Psoas muscle (tissue), 8 donors: ENCODE data around the gene TAF3. TPM values are rescaled to one million over a fixed set of nuclear protein-coding genes. Genes with fewer than 3 reads are reported as not detected.

ENCODE experiments used
- ATAC-seq, 4 donors: fragments of 200-7000 bp; cut with Tn5 transposase; one replicate each; pipeline ENCODE4 v1.9.1; 2020; ENCODE audit warnings: moderate library complexity in 3 of 4, mild to moderate bottlenecking in 2 of 4
- DNase-seq, 2 donors: peaks; one replicate each; pipeline ENCODE4 v3.0.0-alpha.2; 2020
- H3K27ac ChIP-seq: fragments of 200-600 bp; one replicate; pipeline ENCODE4 v1.8.0; 2022
- H3K27me3 ChIP-seq, 3 donors: fragments of 200-600 bp in 1 of 3; one replicate each; pipeline versions ENCODE4 v1.6.1 to v1.8.0; 2013 to 2022; ENCODE audit warnings: low read length in 2 of 3, mild to moderate bottlenecking in 2 of 3, moderate library complexity in 1 of 3; ENCODE audit not compliant: insufficient read depth in 3 of 3
- H3K36me3 ChIP-seq, 2 donors: fragments of 200-600 bp in 1 of 2; one replicate each; pipeline versions ENCODE4 v1.6.1 to v1.8.0; 2013 to 2022; ENCODE audit warnings: low read depth in 1 of 2, mild to moderate bottlenecking in 1 of 2, moderate library complexity in 1 of 2; ENCODE audit not compliant: insufficient read depth in 1 of 2
- H3K4me1 ChIP-seq: fragments of 200-600 bp; one replicate; pipeline ENCODE4 v1.8.0; 2022
- H3K4me3 ChIP-seq: fragments of 200-600 bp; one replicate; pipeline ENCODE4 v1.8.0; 2022; ENCODE audit warnings: mild to moderate bottlenecking
- H3K9me3 ChIP-seq: fragments of 200-600 bp; one replicate; pipeline ENCODE4 v1.8.0; 2022
- WGBS, 3 donors: extraction: QIAGEN DNeasy Blood & Tissue Kit; methylation state at CpG; one replicate each; pipeline versions ENCODE4 v1.1.6 to v1.1.7; 2013; 5-methylcytosine and 5-hydroxymethylcytosine counted together
- intact Hi-C, 2 donors: fragments of 100-400 bp; cut with DNase I; formaldehyde crosslinking; loops; one replicate each; pipeline versions ENCODE4 v1.11.0 to v1.14.2; 2022
- polyA plus RNA-seq, 3 donors: library from polyadenylated mRNA; stranded (reverse); fragments of 200-250 nt; gene quantifications; one replicate each; pipeline ENCODE4 v1.2.3, GENCODE V29; 2013
- total RNA-seq, 4 donors: library from RNA; stranded (reverse); fragmentation: NEBNext Ultra II Directional in 2 of 4; extraction: Animal tissue kit (Norgen Biotek cat#: 25700) in 2 of 4; gene quantifications; one replicate each; pipeline versions ENCODE4 v1.2.1 to v1.2.4, GENCODE V29; 2021 to 2023
- TF ChIP-seq, protein P1 (sequence below): fragments of 200-600 bp; IDR thresholded peaks from one replicate; pipeline ENCODE4 v1.8.0; 2022; ENCODE audit warnings: antibody characterized with exemption
- donor health status: healthy with polysubstance abuse.
- donor health status: DM: no; HTN: no; CAD: no; lungs with moderate emphysema.
- donor health status: Bipolar disorder and iron deficiency.
- donor health status: healthy.
- donor health status: DM: yes; HTN: yes; CAD: no.
- donor health status: DM: no; HTN: no; CAD: no.
- donor health status: DM: no; HTN: no; CAD: no.
- donor health status: DM: yes; HTN: yes; CAD: no.

The TAF3 gene
- total and polyA plus RNA-seq, 7 donors, result 4.6 to 21.5 (median 13.0) TPM

- H3K27me3 ChIP-seq, result peaks cover 0 to 78% (median 26%) of the 10 kb centered on the region in 3 donors
- H3K27ac ChIP-seq, result no peak overlapping the region
- H3K4me3 ChIP-seq, result no peak overlapping the region
- ATAC-seq (no peak), DNase-seq (no peak)
- H3K9me3 ChIP-seq, result no peaks in the 10 kb centered on the region
- TF ChIP-seq, protein P1, sequence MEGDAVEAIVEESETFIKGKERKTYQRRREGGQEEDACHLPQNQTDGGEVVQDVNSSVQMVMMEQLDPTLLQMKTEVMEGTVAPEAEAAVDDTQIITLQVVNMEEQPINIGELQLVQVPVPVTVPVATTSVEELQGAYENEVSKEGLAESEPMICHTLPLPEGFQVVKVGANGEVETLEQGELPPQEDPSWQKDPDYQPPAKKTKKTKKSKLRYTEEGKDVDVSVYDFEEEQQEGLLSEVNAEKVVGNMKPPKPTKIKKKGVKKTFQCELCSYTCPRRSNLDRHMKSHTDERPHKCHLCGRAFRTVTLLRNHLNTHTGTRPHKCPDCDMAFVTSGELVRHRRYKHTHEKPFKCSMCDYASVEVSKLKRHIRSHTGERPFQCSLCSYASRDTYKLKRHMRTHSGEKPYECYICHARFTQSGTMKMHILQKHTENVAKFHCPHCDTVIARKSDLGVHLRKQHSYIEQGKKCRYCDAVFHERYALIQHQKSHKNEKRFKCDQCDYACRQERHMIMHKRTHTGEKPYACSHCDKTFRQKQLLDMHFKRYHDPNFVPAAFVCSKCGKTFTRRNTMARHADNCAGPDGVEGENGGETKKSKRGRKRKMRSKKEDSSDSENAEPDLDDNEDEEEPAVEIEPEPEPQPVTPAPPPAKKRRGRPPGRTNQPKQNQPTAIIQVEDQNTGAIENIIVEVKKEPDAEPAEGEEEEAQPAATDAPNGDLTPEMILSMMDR, result no peak
- no peaks in the 10 kb centered on the region for H3K36me3 ChIP-seq
- no peaks in the 10 kb centered on the region for H3K4me1 ChIP-seq
- intact Hi-C loops, result no loop called here
- WGBS, 3 donors, result 74 to 80% (median 79%) methylated on average over 16 to 17 of the region's 17 CpGs
Observed at GRCh38 chr10:8061274-8062211, 243.2 kb downstream of the TAF3 start.

DNA sequence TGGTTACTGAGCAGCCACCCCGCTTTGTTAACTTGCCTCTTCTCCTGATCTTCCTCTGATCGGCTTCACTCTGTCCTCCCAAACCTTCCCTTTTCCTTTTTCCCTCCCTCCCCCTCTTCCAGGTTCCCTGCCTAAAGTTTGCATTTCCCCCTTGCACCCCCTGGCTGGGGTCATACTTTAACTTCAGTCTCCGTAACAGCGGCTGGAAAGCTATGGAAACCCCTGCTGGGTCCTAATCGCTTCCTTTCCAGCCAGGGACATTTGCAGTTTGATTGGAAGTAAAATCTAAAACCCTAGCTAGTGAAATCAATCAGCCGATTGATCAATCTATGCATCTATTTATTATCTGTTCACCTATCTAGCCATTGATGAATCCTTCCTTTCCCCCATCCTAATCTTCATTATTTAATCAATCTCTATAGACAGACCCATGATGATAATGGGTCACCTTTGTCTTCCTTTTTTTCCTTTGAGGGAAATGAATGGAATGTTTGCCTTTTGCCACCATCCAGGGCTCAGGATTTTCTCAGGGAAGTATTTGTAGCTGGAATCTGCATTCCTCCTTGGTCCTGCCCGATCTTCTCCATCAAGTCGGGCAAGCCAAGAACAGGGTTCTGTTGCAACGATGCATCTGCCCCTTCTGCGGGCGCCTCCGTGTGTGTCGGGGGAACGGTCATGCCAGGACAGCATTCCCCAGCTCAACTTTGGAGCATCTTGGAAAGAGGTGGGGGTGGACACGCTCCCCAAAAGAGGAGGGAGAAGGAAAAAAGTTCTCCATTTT lies 245.0 kb downstream of the TAF3 start:
- H3K27ac ChIP-seq, result no peak overlapping the region
- peaks cover 0 to 64% (median 21%) of the 10 kb centered on the region in 3 donors for H3K27me3 ChIP-seq

GRCh38 chr10:8063935-8064334 lies 245.6 kb downstream of the TAF3 start:
- intact Hi-C loops, result no loop called here
- Histone ChIP-seq H3K36me3 (no peaks in the 10 kb centered on the region), H3K27ac (no peak overlapping the region), H3K4me3 (no peak overlapping the region), H3K4me1 (no peaks in the 10 kb centered on the region), H3K9me3 (no peaks in the 10 kb centered on the region), H3K27me3 (peaks cover 0 to 58% (median 15%) of the 10 kb centered on the region in 3 donors)
- TF ChIP-seq, protein P1, result no peak
- 28 to 32% (median 31%) methylated on average over 13 of the region's 13 CpGs for WGBS, 3 donors
- ATAC-seq, result no peak
- peak in 1 of 2 donors; percentile 20 for DNase-seq

More for the DNA sequence above, 245.0 kb downstream of the TAF3 start:
- Histone ChIP-seq H3K4me1 (no peaks in the 10 kb centered on the region), H3K9me3 (no peaks in the 10 kb centered on the region), H3K4me3 (no peak overlapping the region), H3K36me3 (no peaks in the 10 kb centered on the region)
- ATAC-seq (no peak), DNase-seq (no peak)
- intact Hi-C loops, result no loop called here
- TF ChIP-seq, protein P1, result no peak
- WGBS, 3 donors, result 46 to 59% (median 51%) methylated on average over 15 of the region's 15 CpGs

- Histone ChIP-seq H3K27me3 (peaks cover 0 to 60% (median 14%) of the 10 kb centered on the region in 3 donors), H3K27ac (no peak overlapping the region), H3K4me3 (no peak overlapping the region), H3K36me3 (no peaks in the 10 kb centered on the region), H3K4me1 (no peaks in the 10 kb centered on the region), H3K9me3 (no peaks in the 10 kb centered on the region)
- intact Hi-C loops, result no loop called here
- no peak for ATAC-seq
- DNase-seq, result no peak
- TF ChIP-seq, protein P1, result no peak
- 31 to 44% (median 37%) methylated on average over 5 of the region's 5 CpGs for WGBS, 3 donors
Observed at GRCh38 chr10:8064436-8064835, 246.1 kb downstream of the TAF3 start.
